ENCODE data around the gene BMS1.

The BMS1 gene

GRCh38 chr10:42785759-42786158 lies 3.2 kb downstream of the BMS1 start:
- Histone ChIP-seq H3K36me3 (ENCODE audit: control insufficient read depth in 1 of 2, insufficient read depth in 2 of 2, low read depth in 1 of 2, low read length in 2 of 2) (peaks cover 25 to 62% of the 10 kb centered on the region in 2 experiments), H3K4me2 (ENCODE audit: low read length, poor library complexity, severe bottlenecking) (no peak overlapping the region), H3K14ac (ENCODE audit: low read length in 2 of 2) (no peak overlapping the region), H3K9me3 (ENCODE audit: control insufficient read depth, low read length) (no peaks in the 10 kb centered on the region), H3K27me3 (ENCODE audit: control insufficient read depth in 1 of 2, insufficient read depth in 1 of 2, low read length in 2 of 2) (no peaks in the 10 kb centered on the region), H3K79me1 (replicated peaks; ENCODE audit: low read length, poor library complexity, severe bottlenecking) (peaks cover 14% of the 10 kb centered on the region), H3K9ac (ENCODE audit: low read length) (no peak overlapping the region), H4K8ac (ENCODE audit: low read length) (no peak overlapping the region), H3K27ac (ENCODE audit: low read length, poor library complexity, severe bottlenecking) (no peak overlapping the region), H4K91ac (ENCODE audit: low read length) (no peak overlapping the region), H2BK120ac (ENCODE audit: low read depth, low read length) (no peak overlapping the region), H3K4me1 (ENCODE audit: control insufficient read depth, insufficient read depth, low read depth, low read length) (peaks cover 4% of the 10 kb centered on the region), H3K18ac (ENCODE audit: low read depth in 1 of 2, low read length in 2 of 2) (no peak overlapping the region), H2AFZ (ENCODE audit: low read depth, low read length) (no peak overlapping the region), H3K23ac (ENCODE audit: low read length in 2 of 2) (no peak overlapping the region), H3K4ac (ENCODE audit: low read depth in 1 of 2, low read length in 2 of 2) (no peak overlapping the region), H3K4me3 (ENCODE audit: insufficient read depth in 1 of 2, low read depth in 1 of 2, low read length in 2 of 2) (no peak overlapping the region), H2AK5ac (ENCODE audit: low read length, severe bottlenecking) (no peak overlapping the region), H2BK5ac (ENCODE audit: low read depth, low read length, poor library complexity, severe bottlenecking) (no peak overlapping the region), H2BK12ac (ENCODE audit: low read length in 2 of 2) (no peak overlapping the region), H2BK15ac (ENCODE audit: low read depth, poor library complexity, severe bottlenecking) (no peak overlapping the region)
- no peak for DNase-seq
- 96% methylated on average over 6 of the region's 6 CpGs for WGBS

- H2AFZ ChIP-seq (ENCODE audit: low read depth, low read length): no peak overlapping the region
- no peak overlapping the region for H3K9ac ChIP-seq (ENCODE audit: low read length)
- 82% methylated on average over 2 of the region's 3 CpGs for WGBS
- H4K91ac ChIP-seq (ENCODE audit: low read length): no peak overlapping the region
- no peaks in the 10 kb centered on the region for H3K9me3 ChIP-seq (ENCODE audit: control insufficient read depth, low read length)
- H2BK15ac ChIP-seq (ENCODE audit: low read depth, poor library complexity, severe bottlenecking): no peak overlapping the region
- H3K4me1 ChIP-seq (ENCODE audit: control insufficient read depth, insufficient read depth, low read depth, low read length): no peaks in the 10 kb centered on the region
- H3K23ac ChIP-seq (ENCODE audit: low read length in 2 of 2): no peak overlapping the region
- H2AK5ac ChIP-seq (ENCODE audit: low read length, severe bottlenecking): no peak overlapping the region
- no peak overlapping the region for H2BK120ac ChIP-seq (ENCODE audit: low read depth, low read length)
- H3K27ac ChIP-seq (ENCODE audit: low read length, poor library complexity, severe bottlenecking): peak overlapping the region; percentile 43
- H3K27me3 ChIP-seq (ENCODE audit: control insufficient read depth in 1 of 2, insufficient read depth in 1 of 2, low read length in 2 of 2): no peaks in the 10 kb centered on the region
- H3K4ac ChIP-seq (ENCODE audit: low read depth in 1 of 2, low read length in 2 of 2): no peak overlapping the region
- DNase-seq: no peak
- no peak overlapping the region for H3K14ac ChIP-seq (ENCODE audit: low read length in 2 of 2)
- no peak overlapping the region for H2BK12ac ChIP-seq (ENCODE audit: low read length in 2 of 2)
- H2BK5ac ChIP-seq (ENCODE audit: low read depth, low read length, poor library complexity, severe bottlenecking): no peak overlapping the region
- H4K8ac ChIP-seq (ENCODE audit: low read length): no peak overlapping the region
- no peak overlapping the region for H3K4me2 ChIP-seq (ENCODE audit: low read length, poor library complexity, severe bottlenecking)
- H3K4me3 ChIP-seq (ENCODE audit: insufficient read depth in 1 of 2, low read depth in 1 of 2, low read length in 2 of 2): no peak overlapping the region
- peaks cover 41 to 93% of the 10 kb centered on the region in 2 experiments for H3K36me3 ChIP-seq (ENCODE audit: control insufficient read depth in 1 of 2, insufficient read depth in 2 of 2, low read depth in 1 of 2, low read length in 2 of 2)
- H3K18ac ChIP-seq (ENCODE audit: low read depth in 1 of 2, low read length in 2 of 2): no peak overlapping the region
- peaks cover 30% of the 10 kb centered on the region for H3K79me1 ChIP-seq (replicated peaks; ENCODE audit: low read length, poor library complexity, severe bottlenecking)
Measured at GRCh38 chr10:42790835-42791234, 8.2 kb downstream of the BMS1 start.

GRCh38 chr10:42795701-42796100 lies 13.1 kb downstream of the BMS1 start:
- no peak overlapping the region for H3K4me2 ChIP-seq (ENCODE audit: low read length, poor library complexity, severe bottlenecking)
- H3K18ac ChIP-seq (ENCODE audit: low read depth in 1 of 2, low read length in 2 of 2): no peak overlapping the region
- no peaks in the 10 kb centered on the region for H3K9me3 ChIP-seq (ENCODE audit: control insufficient read depth, low read length)
- no peak for DNase-seq
- H3K79me1 ChIP-seq (replicated peaks; ENCODE audit: low read length, poor library complexity, severe bottlenecking): peaks cover 40% of the 10 kb centered on the region
- no peak overlapping the region for H2AK5ac ChIP-seq (ENCODE audit: low read length, severe bottlenecking)
- H3K27me3 ChIP-seq (ENCODE audit: control insufficient read depth in 1 of 2, insufficient read depth in 1 of 2, low read length in 2 of 2): no peaks in the 10 kb centered on the region
- H3K4me3 ChIP-seq (ENCODE audit: insufficient read depth in 1 of 2, low read depth in 1 of 2, low read length in 2 of 2): no peak overlapping the region
- no peaks in the 10 kb centered on the region for H3K4me1 ChIP-seq (ENCODE audit: control insufficient read depth, insufficient read depth, low read depth, low read length)
- no peak overlapping the region for H2BK5ac ChIP-seq (ENCODE audit: low read depth, low read length, poor library complexity, severe bottlenecking)
- H2BK120ac ChIP-seq (ENCODE audit: low read depth, low read length): no peak overlapping the region
- H3K4ac ChIP-seq (ENCODE audit: low read depth in 1 of 2, low read length in 2 of 2): no peak overlapping the region
- no peak overlapping the region for H3K9ac ChIP-seq (ENCODE audit: low read length)
- no peak overlapping the region for H2BK12ac ChIP-seq (ENCODE audit: low read length in 2 of 2)
- no peak overlapping the region for H3K27ac ChIP-seq (ENCODE audit: low read length, poor library complexity, severe bottlenecking)
- no peak overlapping the region for H2BK15ac ChIP-seq (ENCODE audit: low read depth, poor library complexity, severe bottlenecking)
- H2AFZ ChIP-seq (ENCODE audit: low read depth, low read length): no peak overlapping the region
- H3K14ac ChIP-seq (ENCODE audit: low read length in 2 of 2): no peak overlapping the region
- H4K8ac ChIP-seq (ENCODE audit: low read length): no peak overlapping the region
- WGBS: 100% methylated on average over 2 of the region's 2 CpGs
- peaks cover 42 to 95% of the 10 kb centered on the region in 2 experiments for H3K36me3 ChIP-seq (ENCODE audit: control insufficient read depth in 1 of 2, insufficient read depth in 2 of 2, low read depth in 1 of 2, low read length in 2 of 2)
- H3K23ac ChIP-seq (ENCODE audit: low read length in 2 of 2): no peak overlapping the region
- H4K91ac ChIP-seq (ENCODE audit: low read length): no peak overlapping the region

GRCh38 chr10:42801135-42801534 lies 18.5 kb downstream of the BMS1 start:
- Histone ChIP-seq H3K18ac (ENCODE audit: low read depth in 1 of 2, low read length in 2 of 2) (no peak overlapping the region), H2BK15ac (ENCODE audit: low read depth, poor library complexity, severe bottlenecking) (no peak overlapping the region)

More at GRCh38 chr10:42801135-42801534, 18.5 kb downstream of the BMS1 start:
- H2BK12ac ChIP-seq (ENCODE audit: low read length in 2 of 2): no peak overlapping the region
- no peak overlapping the region for H2AK5ac ChIP-seq (ENCODE audit: low read length, severe bottlenecking)
- H3K36me3 ChIP-seq (ENCODE audit: control insufficient read depth in 1 of 2, insufficient read depth in 2 of 2, low read depth in 1 of 2, low read length in 2 of 2): peaks cover 30 to 92% of the 10 kb centered on the region in 2 experiments
- H4K91ac ChIP-seq (ENCODE audit: low read length): no peak overlapping the region
- H3K4me1 ChIP-seq (ENCODE audit: control insufficient read depth, insufficient read depth, low read depth, low read length): no peaks in the 10 kb centered on the region
- H4K8ac ChIP-seq (ENCODE audit: low read length): no peak overlapping the region
- H3K9me3 ChIP-seq (ENCODE audit: control insufficient read depth, low read length): no peaks in the 10 kb centered on the region
- H3K4me3 ChIP-seq (ENCODE audit: insufficient read depth in 1 of 2, low read depth in 1 of 2, low read length in 2 of 2): no peak overlapping the region
- DNase-seq: no peak
- no peak overlapping the region for H2BK120ac ChIP-seq (ENCODE audit: low read depth, low read length)
- H3K9ac ChIP-seq (ENCODE audit: low read length): no peak overlapping the region
- no peak overlapping the region for H3K14ac ChIP-seq (ENCODE audit: low read length in 2 of 2)
- no peak overlapping the region for H3K23ac ChIP-seq (ENCODE audit: low read length in 2 of 2)
- no peak overlapping the region for H3K4ac ChIP-seq (ENCODE audit: low read depth in 1 of 2, low read length in 2 of 2)
- no peak overlapping the region for H2AFZ ChIP-seq (ENCODE audit: low read depth, low read length)
- no peak overlapping the region for H2BK5ac ChIP-seq (ENCODE audit: low read depth, low read length, poor library complexity, severe bottlenecking)
- peaks cover 29% of the 10 kb centered on the region for H3K79me1 ChIP-seq (replicated peaks; ENCODE audit: low read length, poor library complexity, severe bottlenecking)
- no peak overlapping the region for H3K27ac ChIP-seq (ENCODE audit: low read length, poor library complexity, severe bottlenecking)
- no peak overlapping the region for H3K4me2 ChIP-seq (ENCODE audit: low read length, poor library complexity, severe bottlenecking)
- H3K27me3 ChIP-seq (ENCODE audit: control insufficient read depth in 1 of 2, insufficient read depth in 1 of 2, low read length in 2 of 2): no peaks in the 10 kb centered on the region
